Middle frontal gyrus (tissue), 1 donor: ENCODE data around the gene NGEF.
"Not testable (repeated sequence)": the region's sequence is repeated elsewhere in the genome, so short reads cannot be mapped to it uniquely, and the experiment has no call there.

Experiments
- DNase-seq: peaks from one replicate; pipeline ENCODE4 v3.0.0-alpha.2; 2015; ENCODE audit warnings: low spot score; ENCODE audit errors: extremely low spot score

NGEF gene

GRCh38 chr2:233023007-233023760, 10.1 kb upstream of the NGEF start:
- DNase-seq = no peak

GRCh38 chr2:233022561-233022960, 9.5 kb upstream of the NGEF start:
- no peak for DNase-seq

GRCh38 chr2:233021771-233022170, 8.7 kb upstream of the NGEF start:
- no peak for DNase-seq

GRCh38 chr2:233020454-233020853, 7.4 kb upstream of the NGEF start:
- DNase-seq = no peak

GRCh38 chr2:233019610-233020009, 6.6 kb upstream of the NGEF start:
- not testable (repeated sequence) for DNase-seq

- DNase-seq = no peak
Observed at GRCh38 chr2:233017947-233018346, 4.9 kb upstream of the NGEF start.

GRCh38 chr2:233015019-233015645, 2.1 kb upstream of the NGEF start:
- DNase-seq = no peak

- no peak for DNase-seq
Observed at GRCh38 chr2:233013650-233014049, 594 bp upstream of the NGEF start.

GRCh38 chr2:233012301-233012971, 620 bp downstream of the NGEF start:
- no peak for DNase-seq

GRCh38 chr2:233011702-233012131, 1.3 kb downstream of the NGEF start:
- DNase-seq = no peak

GRCh38 chr2:233011268-233011650, 1.8 kb downstream of the NGEF start:
- no peak for DNase-seq

GRCh38 chr2:233010569-233011267, 2.3 kb downstream of the NGEF start:
- DNase-seq = no peak

GRCh38 chr2:233009661-233010060, 3.4 kb downstream of the NGEF start:
- no peak for DNase-seq

- no peak for DNase-seq
Observed at GRCh38 chr2:233007739-233008138, 5.3 kb downstream of the NGEF start.

GRCh38 chr2:233007270-233007669, 5.8 kb downstream of the NGEF start:
- no peak for DNase-seq

- no peak for DNase-seq
Observed at GRCh38 chr2:233006648-233007047, 6.4 kb downstream of the NGEF start.

- DNase-seq = no peak
Observed at GRCh38 chr2:233005096-233005495, 8.0 kb downstream of the NGEF start.

GRCh38 chr2:233003658-233004555, 9.1 kb downstream of the NGEF start:
- no peak for DNase-seq

- no peak for DNase-seq
Observed at GRCh38 chr2:233002829-233003657, 10.0 kb downstream of the NGEF start.
